GF-D8 (cell line): ENCODE results near the gene REEP5.

Experiments used
- DNase-seq: peaks from one replicate; lab custom pipeline; 2025; lab: John Stamatoyannopoulos, UW

Gene REEP5

DNA sequence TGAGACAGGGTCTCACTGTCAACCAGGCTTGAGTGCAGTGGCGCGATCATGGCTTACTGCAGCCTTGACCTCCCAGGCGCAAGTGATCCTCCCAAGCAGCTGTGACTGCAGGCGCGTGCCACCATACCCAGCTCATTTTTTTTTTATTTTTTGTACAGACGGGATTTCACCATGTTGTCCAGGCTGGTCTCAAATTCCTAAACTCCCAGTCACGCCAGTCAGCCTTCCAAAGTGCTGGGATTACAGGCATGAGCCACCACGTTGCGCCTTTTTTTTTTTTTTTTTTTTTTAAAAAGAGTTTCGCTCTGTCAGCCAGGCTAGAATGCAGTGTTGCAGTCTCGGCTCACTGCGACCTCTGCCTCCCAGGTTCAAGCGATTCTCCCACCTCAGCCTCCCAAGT lies 88.1 kb downstream of the REEP5 start:
- DNase-seq, result no peak

DNA sequence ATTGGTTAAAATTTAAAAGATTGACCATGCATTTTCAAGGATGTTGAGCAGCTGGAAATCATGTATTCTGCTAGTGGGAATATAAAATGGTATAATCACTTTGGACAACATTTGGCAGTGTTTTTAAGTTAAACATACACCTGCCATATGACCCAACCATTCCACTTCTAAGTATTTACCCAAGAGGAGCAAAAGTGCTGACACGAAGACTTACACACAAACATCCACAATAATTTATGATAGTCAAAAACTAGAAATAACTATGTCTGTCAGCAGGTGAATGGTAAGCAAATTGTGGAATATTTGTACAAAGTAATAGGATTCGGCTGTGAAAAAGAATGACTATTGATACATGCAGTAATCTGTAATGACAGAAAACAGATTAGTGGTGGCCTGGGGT lies 91.6 kb downstream of the REEP5 start:
- no peak for DNase-seq
